ENCODE results near the gene CYB5B.

The CYB5B gene

DNA sequence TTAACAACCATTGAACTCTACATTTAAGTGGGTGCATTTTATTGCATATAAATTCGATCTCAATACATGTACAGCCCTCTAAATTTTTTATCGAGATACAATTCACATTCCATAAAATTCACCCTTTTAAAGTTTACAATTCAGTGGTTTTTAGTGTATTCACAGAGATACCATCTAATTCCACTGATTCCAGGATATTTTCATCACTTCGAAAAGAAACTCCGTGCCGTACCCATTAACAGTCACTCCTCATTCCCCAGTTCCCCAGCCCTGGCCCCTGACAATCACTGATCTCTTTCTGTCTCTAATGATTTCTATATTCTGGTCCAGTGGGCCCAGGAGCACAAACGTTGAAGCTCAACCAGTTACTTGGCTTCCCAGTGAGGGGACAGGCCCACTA, 61.4 kb downstream of the CYB5B start:
- no peak for DNase-seq (ENCODE audit: low read depth)

GRCh38 chr16:69486272-69486671, 61.9 kb downstream of the CYB5B start:
- no peak for DNase-seq (ENCODE audit: low read depth)

GRCh38 chr16:69486724-69487123, 62.3 kb downstream of the CYB5B start:
- DNase-seq (ENCODE audit: low read depth): no peak

DNA sequence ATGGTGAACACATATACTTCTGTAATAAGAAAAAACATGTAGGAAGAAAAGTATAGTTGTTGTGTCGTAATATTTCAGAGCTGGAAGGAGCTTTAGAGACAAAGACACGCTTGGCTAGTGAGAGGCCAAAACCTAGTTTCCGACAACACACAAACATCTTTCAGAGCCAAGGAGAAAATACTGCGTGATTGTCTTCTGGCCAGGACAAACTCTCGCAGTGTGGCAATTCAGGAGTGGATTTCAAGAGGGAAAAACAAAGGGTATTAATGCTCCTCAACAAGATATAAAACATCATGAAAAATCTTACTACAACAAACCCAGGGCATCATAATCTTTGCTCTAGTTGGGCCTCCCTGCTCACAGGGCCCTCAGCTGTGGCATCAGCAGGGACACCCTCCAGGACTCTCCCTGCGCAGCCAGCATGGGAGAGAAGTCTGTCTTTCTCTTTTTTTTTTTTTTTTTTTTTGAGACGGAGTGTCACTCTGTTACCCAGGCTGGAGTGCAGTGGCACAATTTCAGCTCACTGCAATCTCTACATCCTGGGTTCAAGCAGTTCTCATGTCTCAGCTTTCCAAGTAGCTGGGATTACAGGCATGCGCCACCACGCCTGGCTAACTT, 66.4 kb downstream of the CYB5B start:
- DNase-seq (ENCODE audit: low read depth): no peak

DNA sequence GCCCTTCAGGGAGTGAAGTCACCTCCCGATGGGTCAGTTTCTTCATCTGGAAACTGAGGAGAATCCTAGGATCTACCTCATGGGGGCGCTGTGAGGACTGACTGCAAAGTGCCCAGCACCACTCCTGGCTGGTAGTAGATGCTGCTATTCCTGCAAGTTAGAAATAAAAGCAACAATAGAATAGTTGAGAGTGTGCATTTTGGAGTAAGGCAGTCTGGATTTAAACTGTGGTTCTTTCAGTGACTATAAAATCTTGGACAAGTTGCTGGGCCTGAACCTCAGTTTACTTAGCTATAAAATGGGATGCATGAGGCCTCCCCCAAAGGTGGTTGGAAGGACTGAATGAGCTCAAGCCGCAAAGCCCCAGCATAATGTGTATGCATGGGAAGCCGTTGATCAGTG, 70.6 kb downstream of the CYB5B start:
- DNase-seq (ENCODE audit: low read depth): no peak

DNA sequence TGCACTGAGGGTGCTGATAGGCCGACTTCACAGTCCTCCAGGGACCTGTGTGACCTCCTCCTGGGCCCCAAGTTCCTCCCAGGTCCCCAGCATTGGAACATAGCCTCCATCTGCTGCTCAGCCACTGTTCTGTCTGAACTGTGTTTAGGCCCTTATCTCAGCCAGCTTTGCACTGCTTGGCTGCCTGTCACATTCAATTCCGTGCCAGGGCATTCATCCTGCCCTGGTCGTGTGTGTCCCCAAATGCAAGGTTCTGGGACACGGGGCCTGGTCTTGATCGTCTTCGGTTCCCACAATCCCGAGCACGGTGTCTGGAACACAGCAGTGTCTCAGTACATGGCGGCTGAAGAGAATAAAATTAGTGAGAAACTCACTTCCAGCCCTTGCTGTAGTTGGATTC, 71.4 kb downstream of the CYB5B start:
- no peak for DNase-seq (ENCODE audit: low read depth)

DNA sequence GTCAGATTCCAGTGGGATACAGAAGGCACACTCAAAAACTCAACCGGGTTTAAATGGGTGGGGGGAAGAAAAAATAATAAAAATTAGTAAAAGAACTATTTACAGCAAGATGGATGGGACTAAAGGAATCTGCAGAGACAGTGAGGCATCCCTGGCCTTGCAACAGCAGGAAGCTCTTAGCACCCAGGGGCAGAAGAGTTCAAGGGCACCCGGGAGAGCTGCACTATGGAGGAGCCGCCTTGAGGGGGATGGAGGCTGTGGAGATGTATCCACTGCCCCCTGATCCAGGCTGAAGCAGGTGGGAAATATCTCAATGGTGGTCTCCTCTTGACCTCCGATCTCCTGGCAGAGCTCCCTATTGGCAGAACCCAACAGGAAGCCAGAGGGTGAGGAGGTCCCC, 72.0 kb downstream of the CYB5B start:
- no peak for DNase-seq (ENCODE audit: low read depth)

GRCh38 chr16:69496896-69497295, 72.5 kb downstream of the CYB5B start:
- no peak for DNase-seq (ENCODE audit: low read depth)

- DNase-seq (ENCODE audit: low read depth): no peak
Measured at GRCh38 chr16:69497876-69498596, 73.6 kb downstream of the CYB5B start.

GRCh38 chr16:69498926-69499325, 74.5 kb downstream of the CYB5B start:
- DNase-seq (ENCODE audit: low read depth): no peak

DNA sequence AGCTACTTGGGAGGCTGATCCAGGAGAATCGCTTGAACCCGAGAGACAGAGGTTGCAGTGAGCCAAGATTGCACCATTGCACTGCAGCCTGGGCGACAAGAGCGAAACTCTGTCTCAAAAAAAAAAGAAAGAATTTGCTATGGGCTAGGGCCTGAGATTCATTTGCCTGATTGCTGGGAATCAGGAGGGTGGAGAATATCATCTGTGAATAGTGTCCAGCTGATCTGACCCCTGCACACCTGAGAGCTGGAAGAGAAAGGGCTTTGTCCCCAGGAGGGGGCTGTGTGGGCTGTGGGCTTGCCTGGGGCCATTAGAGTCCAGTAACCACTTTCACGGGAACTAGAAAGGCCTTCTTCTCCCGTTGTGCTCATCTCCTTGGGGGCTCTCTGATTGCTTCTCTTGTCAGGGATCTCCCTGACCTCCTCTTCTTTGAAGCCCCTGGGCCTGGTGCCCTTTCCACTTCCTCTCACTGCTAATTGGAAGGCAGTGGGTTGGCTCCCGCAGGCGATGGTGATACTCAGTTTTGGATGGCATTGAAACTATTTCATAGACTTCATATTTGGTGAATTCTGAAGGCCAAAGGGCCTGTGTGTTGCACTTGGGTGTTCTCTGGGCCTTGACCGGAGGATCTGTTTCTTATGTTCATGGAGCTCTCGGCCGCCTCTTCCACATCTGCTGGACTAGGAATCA, 75.3 kb downstream of the CYB5B start:
- DNase-seq (ENCODE audit: low read depth): no peak

GRCh38 chr16:69500496-69500895, 76.1 kb downstream of the CYB5B start:
- no peak for DNase-seq (ENCODE audit: low read depth)

- DNase-seq (ENCODE audit: low read depth): no peak
Measured at GRCh38 chr16:69501956-69502745, 77.7 kb downstream of the CYB5B start.

GRCh38 chr16:69503244-69503643, 78.8 kb downstream of the CYB5B start:
- no peak for DNase-seq (ENCODE audit: low read depth)

- DNase-seq (ENCODE audit: low read depth): no peak
Measured at GRCh38 chr16:69508033-69508755, 83.8 kb downstream of the CYB5B start.

- DNase-seq (ENCODE audit: low read depth): no peak
Measured at GRCh38 chr16:69509125-69509524, 84.7 kb downstream of the CYB5B start.

DNA sequence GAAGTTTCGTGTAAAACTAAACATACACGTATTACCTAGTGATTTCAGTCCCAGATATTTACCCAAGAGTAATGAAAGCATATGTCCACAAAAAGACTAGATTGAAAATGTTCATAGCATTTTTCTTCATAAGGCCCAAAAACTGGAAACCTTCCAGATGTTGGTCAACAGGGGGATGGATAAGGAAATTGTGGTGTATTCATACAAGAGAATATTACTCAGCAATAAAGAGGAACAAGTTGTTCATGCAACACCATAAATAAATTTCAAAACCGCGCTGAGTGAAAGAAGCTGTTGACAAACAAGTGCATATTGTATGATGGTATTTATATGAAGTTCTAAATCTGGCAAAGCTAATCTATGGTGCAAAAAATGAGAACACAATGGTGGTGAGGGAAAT, 87.2 kb downstream of the CYB5B start:
- DNase-seq (ENCODE audit: low read depth): no peak

DNA sequence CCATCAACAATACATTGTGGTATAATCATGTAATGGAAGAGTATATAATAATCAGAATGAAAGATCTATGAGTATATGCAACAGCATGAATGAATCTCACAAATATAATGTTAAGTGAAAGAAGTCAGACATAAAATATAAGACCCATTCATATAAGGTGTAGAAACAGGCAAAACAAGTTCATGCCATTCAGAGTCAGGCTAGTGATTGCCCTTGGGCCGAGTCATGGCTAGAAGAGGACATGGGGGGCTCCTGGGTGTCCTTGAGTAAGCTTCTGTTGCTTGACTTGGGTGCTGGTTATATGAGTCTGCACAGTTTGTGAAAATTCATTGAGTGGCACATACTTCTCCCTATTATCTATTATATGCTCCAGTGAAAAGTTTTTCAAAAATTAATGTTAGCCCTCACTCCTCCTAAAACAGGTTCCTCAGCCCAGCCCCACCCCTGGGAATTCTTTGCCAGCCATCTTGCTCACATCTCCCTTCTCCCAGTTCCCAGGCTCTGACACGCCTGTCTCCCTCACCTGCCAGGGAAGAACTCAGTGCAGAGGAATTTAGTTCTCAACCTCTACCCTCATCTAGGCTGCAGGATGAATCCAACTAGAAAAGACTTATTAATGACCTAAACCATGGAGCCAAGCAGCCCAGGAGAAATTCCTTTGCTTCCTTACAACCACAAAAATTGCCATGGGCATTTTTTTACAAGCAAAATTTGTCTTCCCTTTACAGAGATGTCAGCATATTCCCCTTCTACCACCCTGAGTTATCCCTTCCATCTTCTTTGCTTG, 89.0 kb downstream of the CYB5B start:
- peak; percentile 72 for DNase-seq (ENCODE audit: low read depth)

- no peak for DNase-seq (ENCODE audit: low read depth)
Measured at GRCh38 chr16:69514356-69514755, 89.9 kb downstream of the CYB5B start.
